ENCODE data around the gene MOSPD3.

The MOSPD3 gene

GRCh38 chr7:100575746-100576383, 36.5 kb upstream of the MOSPD3 start:
- no peak for DNase-seq

DNA sequence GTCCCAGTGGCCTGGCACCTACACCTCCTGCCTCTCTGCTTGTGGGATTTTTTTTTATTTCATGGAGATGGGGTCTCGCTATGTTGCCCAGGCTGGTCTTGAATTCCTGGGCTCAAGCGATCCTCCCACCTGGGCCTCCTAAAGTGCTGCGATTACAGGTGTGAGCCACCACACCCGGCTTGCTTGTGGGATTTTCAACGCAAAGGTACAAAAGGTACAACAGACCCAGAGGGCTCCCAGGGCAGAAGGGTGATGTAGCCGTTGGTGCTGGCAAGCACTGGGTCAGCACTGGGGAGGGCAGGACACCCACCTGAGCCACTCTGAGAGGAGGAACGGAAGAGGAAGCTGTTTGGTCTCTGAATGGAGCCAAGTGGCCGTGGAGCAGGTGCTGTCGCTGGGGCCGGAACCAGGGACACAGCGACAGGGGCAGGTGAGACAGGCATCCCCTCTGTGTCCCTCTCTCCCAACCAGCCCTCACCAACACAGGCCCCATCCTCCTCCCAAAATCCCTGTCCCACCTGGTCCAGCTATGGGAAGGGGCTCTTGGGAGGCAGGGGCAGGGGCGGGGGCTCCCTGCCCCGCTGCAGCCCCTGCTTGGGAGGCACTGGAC, 35.9 kb upstream of the MOSPD3 start:
- DNase-seq, result no peak

DNA sequence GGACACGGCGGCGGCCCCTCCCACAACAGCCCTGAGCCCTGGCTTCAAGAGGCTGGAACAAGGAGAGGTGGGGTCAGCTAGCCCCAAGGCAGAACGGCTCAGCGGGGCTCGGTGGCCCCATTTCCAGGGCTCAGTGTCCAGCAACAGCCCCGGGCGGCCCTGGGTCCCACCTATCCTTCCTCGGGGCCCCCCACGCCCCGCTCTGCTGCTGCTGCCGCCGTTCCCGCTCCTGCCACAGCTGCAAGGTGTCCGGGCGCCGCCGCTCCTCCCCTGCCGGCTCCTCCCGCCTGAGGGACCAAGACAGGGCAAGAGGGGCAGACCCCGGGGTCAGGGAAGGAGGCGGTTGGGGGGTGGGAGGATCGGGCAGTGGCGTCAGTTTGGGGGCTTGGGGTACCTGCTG, 35.2 kb upstream of the MOSPD3 start:
- no peak for DNase-seq

DNA sequence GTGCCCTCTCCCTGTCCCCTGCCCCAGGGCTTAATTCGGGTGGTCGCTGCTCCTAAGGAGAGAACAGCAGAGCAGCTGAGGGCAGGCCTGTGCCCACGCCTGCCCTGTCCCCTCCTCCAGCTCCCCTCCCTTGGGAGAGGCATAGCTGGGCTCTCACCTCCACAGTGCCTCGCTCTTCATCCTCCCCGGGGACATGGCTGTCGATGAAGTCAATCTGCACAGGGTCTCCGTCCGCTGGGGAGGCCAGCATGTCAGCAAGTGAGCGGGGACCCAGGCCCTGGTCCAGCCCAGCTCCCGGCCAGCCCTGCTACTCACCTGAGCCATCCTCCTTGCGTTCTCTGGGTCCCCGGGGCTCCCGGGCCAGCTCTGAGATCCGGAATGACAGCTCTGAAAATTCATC, 34.8 kb upstream of the MOSPD3 start:
- DNase-seq, result no peak

DNA sequence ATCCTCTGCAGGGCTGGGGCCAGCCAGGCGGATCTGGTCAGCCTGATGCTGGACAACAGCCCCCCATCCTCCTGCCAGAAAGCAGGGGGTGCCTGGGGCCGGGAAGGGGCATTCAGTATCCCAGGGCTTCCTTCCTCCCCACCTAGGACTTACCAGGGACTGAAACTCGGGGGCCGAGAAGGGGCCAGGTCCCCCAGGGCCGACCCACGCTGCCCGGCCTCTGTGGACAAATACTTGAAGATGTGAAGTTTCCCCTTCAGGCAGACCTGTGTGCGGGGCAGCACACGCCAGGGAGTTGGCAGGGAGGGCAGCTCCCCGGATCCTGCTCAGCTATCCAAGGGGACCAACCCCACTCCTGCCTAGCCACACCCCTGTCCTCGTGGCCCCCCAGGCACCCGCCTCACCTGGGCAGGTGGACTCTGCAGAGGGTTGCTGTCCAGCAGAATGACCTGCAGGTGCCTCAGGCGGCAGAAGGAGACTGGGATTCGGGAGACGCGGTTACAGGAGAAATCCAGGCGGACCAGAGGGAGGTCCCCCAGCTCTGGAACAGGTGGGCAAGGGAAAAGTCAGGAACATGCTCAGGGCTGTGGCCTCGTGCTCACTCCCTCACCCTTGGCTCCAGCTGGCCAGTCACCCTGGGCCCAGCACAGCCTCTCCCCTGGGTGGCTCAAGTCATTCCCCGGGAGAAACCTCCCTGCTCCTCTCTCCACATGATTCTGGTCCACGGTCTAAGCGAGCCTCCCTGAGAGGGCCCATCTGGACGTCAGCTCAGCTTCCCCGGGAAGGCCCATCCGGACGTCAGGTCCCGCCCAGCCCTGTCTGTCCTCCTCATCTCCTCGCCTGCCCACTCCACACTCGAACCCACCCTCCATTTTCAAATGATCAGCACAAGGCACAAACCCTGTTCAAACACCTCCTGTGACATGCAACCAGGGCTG, 33.8 kb upstream of the MOSPD3 start:
- DNase-seq, result no peak

DNA sequence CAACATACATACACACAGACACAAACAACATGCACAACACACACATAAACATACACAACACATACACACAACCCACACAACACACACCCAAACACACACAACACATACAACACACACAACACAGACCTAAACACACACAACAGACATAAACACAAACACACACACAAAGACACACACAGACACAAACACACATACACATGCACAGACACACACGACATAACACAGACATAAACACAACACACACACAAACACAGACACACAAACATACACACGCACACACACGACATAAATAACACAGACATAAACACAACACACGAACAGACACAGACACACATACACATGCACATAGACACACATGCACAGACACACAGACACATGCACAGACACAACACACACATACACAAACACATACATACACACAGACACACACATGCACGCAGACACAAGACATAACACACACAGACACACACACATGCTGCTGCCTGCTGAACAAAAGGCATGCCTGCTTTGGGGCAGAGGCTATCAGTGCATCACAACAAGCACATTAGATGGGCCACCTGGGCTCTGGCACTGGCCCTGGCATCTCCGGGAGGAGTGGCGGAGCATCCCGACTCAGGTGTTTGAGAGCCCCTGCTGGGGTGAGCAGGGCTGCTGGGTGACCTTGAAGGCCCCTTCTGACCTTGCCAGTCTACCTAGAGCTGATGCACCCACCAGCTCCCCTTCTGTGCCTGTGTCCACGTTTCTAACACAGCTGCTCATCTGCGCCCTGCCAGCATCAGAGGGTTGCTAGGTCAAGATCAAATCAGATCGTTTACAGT, 31.7 kb upstream of the MOSPD3 start:
- no peak for DNase-seq

DNA sequence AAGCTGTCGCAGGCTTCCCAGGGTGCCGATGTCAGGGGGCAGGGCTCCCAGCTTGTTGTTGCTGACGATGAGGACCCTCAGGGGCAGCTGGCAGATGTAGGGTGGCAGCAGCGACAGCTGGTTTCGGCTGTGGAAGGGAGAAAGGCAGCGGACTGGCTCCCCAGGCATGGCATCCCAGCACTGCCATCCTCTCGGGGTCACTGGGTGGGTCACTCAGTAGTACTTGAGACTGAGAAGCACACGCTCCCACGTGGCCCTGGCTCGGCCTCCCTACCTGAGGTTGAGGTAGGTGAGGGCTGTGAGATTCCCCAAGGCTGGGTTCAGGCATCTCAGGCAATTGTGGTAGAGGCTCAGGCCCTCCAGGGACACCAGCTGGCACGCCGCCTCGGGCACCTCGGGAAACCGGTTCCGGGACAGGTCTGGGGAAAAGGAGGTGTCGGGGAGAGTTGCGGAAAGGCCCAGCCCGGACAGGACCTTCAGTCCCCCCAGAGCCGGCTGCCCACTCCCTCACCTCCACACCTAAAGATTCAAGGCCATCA, 30.2 kb upstream of the MOSPD3 start:
- DNase-seq, result no peak

- no peak for DNase-seq
Measured at GRCh38 chr7:100582650-100583049, 29.7 kb upstream of the MOSPD3 start.

DNA sequence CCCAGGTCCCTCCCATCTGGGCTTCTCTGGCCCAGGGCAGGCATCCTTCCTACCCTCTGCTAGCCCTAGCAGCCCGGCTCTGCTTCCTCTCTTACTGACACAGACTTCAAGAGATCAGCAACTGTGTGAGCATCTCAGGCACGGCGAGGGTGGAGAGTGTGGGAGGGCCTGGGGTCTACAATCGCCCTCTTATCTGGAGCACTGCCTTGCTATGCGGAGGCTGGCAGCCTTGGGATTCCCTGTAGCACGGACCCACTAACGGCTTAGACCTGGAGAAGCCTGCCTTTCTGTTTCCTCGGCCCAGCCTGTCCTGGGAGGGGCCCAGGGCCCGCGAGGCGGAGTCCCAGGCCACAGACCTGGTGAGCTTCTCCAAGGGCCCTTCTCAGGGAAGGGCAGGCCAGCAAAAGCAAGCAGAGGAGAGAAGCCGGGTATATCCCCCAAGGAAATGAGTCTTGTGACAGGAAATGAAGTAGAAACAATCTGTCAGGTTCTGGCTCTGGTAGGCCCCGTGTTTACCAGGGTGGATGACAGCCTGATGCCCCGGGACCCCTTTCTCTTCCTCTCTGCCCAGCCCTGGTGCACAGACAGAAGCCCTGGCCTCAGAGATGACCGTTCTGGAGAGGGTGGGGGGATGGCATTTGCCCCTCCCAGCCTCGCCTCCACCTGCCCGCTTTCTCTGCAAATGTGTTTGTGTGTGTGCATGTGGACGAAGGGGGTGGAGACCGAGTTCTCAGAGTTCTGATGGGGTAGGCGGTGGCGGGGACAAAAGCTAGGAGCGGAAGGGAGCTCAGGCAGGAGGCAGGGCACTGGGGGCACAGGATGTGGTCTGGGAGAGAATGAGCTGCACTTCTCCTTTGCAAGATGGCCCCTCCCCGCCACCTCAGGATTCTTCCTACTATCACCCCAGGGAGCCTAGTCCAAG, 28.9 kb upstream of the MOSPD3 start:
- DNase-seq, result peak; percentile 69

DNA sequence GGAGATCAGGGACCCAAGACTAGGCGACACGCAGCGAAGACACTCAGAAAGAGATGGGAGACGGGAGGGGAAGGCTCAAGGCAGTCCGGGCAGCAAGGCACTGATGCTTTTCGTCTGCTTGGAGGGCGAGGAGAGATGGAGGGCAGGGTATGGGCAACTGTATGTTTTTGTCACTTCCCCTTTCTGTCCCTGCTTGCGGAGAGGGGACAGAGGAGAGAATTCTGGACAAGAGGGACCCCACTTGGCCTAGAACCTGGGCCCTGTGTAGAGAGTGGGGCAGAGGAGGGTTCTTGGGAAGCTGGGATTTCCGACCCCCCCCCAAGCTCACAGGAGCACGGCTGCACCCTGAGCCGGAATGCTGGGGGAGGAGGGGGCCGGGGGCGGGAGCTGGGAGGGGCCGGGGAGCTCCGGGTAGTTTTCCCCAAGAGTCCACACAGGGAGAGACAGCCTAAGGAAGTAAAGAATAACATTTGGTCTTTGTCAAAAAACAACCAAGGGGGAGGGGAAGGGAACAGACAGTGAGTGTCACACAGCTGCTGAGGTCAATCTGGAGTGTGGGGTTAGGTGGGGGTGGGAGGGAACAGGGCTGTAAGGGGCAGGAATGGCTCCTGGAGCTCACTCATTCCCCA, 28.2 kb upstream of the MOSPD3 start:
- DNase-seq, result no peak

GRCh38 chr7:100584683-100585510, 27.4 kb upstream of the MOSPD3 start:
- no peak for DNase-seq

DNA sequence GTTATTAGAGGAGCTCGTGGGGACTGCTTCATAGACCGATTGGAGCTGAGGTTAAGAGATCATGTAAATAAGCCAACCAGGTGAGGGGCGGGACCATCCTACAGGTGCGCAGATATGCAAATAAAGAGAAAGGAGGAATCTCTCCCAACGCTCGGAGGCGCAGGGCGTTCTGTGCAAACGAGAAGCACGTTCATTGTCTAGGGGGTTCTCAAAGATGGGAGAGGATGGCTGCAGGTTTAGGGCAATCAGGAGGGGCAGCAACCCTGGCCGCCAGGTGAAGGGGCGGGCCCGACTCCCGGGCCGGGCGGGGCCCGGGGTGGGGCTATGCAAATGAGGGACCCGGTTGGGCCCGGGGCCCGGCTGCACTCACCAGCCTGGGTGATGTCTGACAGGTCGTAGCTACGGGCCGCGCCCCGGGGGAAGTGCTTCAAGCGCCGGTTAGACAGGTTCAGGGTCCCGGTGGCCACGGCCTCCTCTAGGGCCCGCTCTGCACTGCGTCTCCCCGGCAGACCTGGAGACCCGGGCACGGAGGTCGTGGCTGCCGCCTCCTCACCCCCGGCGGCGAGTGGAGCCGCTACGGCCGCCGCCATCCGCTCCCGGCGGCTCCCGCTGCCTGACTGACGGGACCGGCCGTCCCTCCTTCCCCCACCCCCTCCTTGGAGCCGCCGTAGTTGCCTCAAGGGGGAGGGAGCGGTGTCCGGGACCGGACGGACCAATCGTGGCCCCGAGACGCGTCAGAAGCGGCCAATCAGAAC, 26.7 kb upstream of the MOSPD3 start, which contains the start of gene LRCH4:
Gene LRCH4, minus strand, starts transcription at position 619 of the 755 bp plus-strand sequence. Its CDS starts 29 bp downstream, at position 590.
- DNase-seq, result peak; percentile 55

DNA sequence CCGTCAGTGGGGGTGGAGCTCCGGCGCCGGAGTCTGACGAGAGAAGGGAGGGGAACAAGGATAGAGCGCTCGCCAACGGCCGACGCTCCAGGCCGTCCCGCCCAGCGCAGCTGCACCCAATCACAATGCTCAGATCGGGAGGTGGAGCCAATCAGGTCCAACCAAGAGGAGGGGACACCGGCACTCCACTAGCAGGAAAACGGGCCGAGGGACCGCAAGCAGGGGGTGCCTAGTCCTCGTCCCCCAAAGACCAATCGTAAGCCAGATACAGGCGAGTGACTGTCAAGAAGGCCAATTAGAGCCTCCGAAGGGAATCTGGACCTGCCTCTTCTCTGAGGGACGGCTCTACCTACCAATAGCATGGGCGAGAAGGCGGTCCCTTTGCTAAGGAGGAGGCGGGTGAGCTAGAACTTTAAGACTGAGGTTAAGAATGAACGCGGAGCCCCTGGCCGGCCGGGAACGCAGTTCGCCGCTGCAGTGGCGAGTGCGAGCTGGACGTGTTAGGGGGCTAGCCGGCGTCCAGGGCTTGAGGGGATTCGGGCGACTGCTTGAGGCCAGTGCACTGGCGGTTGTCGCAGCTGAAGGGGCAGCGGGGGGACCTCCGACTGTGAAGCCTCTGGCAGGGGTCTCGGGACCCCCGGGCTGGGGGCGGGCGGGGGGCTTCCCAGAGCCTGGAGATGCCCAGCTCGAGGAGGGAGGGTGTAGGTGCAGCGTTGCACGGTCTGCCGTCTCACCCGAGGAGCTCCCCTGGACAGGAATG, 25.9 kb upstream of the MOSPD3 start, which contains the start of gene FBXO24:
Gene FBXO24, plus strand, starts transcription at position 63 of the 760 bp plus-strand sequence. Its CDS starts 298 bp downstream, at position 361.
- DNase-seq, result peak; percentile 99

DNA sequence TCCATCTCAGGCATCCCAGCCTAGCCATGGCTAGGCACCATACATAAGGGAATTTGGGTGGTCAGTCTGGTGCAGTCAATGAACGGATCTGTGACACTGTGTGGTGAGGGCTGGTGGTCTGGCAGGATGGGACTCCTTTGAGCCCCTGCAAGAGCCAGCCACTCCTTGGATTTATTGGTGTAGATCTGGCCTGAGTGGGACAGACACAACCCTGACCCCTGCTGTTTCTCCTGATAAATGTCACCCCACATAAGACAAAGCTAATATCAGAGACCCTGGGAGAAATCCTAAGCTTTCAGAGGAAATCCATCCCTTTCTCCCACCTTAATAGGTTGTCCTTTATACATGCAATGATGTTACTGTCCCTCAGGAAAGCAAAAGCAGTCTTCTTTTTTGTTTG, 23.9 kb upstream of the MOSPD3 start:
- no peak for DNase-seq

DNA sequence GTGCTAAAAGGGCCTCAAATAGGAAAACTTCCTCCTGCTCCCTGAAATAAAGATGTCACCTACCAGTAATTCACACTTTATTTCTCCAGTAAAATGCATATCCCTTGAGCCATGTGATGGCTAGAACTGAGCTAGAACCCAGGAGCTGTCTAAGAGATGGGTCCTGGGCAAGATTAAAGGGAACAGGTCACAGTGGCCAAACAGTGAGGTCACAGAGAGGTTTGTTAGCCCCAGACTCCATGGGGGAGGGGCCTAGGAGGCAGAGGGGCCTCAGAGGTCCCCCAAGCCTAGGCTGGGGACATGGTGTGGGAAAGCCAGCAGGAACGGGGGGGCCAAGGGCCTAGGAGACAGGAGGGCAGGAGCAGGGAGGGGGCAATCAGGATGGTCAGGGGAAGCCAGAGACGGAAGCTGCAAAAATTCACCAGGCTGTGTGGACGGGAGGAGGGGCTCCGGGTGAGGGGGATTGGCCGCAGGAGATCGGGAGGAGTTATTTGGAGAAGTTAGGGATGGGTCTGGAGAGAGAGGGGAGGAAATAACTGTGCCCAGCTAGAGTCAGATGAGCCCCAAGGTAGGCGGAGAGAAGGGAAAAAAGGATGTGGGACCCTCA, 22.9 kb upstream of the MOSPD3 start:
- DNase-seq, result no peak

GRCh38 chr7:100590077-100590737, 22.1 kb upstream of the MOSPD3 start:
- DNase-seq, result no peak

- DNase-seq, result no peak
Measured at GRCh38 chr7:100591596-100591995, 20.7 kb upstream of the MOSPD3 start.
